HepG2 (cell line): ENCODE measurements around the gene ZBTB37. TPM values are rescaled to one million over a fixed set of nuclear protein-coding genes. Genes with fewer than 3 reads are reported as not detected.

Experiments
- ATAC-seq: fragments of 200-7000 bp; cut with Tn5 transposase; 3 replicates; pipeline ENCODE4 v1.9.1; 2020; ENCODE audit warnings: mild to moderate bottlenecking, moderate library complexity
- BruUV-seq: library from RNA; stranded (reverse); fragments of 400-500 nt; replicated peaks from 2 replicates; lab custom pipeline; 2021; lab: Mats Ljungman, UMichigan
- CTCF ChIA-PET: fragments of 300-600 bp; formaldehyde crosslinking; extraction: SDS; loops from one replicate; lab custom pipeline; 2021; ENCODE audit warnings: low total read pairs, inconsistent platforms, low intra/inter-chr PET ratio; lab: Yijun Ruan, JAX
- POLR2A ChIA-PET: fragments of 350-600 bp; sonication (Branson Sonifier 250); formaldehyde crosslinking; loops from one replicate; lab custom pipeline; 2020; ENCODE audit warnings: antibody characterized with exemption, inconsistent platforms; lab: Yijun Ruan, JAX
- DNase-seq: peaks from one replicate; pipeline ENCODE4 v3.0.0-alpha.2; 2015; ENCODE audit warnings: low spot score
- FAIRE-seq: peaks from 3 replicates; lab custom pipeline; 2011; peaks lifted over from hg19 to GRCh38; lab: Jason Lieb, UNC
- H2AFZ ChIP-seq: one replicate; pipeline ENCODE4 v1.6.1; 2011; ENCODE audit warnings: low read length, inconsistent platforms
- H3K27ac ChIP-seq: fragments of 300-600 bp; 3 replicates; pipeline ENCODE4 v1.8.0; 2011; ENCODE audit warnings: mixed run types, mild to moderate bottlenecking, mixed read lengths, low read length, inconsistent platforms; ENCODE audit not compliant: insufficient read depth; ENCODE audit errors: extremely low read length
- H3K27me3 ChIP-seq, 2 experiments: fragments of 200-600 bp in 1 of 2; 2 replicates in 1 of 2; 3 replicates in 1 of 2; pipeline versions ENCODE4 v1.6.0 to v1.8.0; 2011; ENCODE audit warnings: low read length in 2 of 2, mild to moderate bottlenecking in 2 of 2, moderate library complexity in 2 of 2, inconsistent platforms in 1 of 2; ENCODE audit not compliant: insufficient read depth in 2 of 2, control insufficient read depth in 1 of 2
- H3K36me3 ChIP-seq, 2 experiments: fragments of 200-600 bp in 1 of 2; replicated peaks in 1 of 2; 2 replicates in 1 of 2; 3 replicates in 1 of 2; pipeline versions ENCODE4 v1.5.1 to v1.8.0; 2011; ENCODE audit warnings: low read length in 2 of 2, inconsistent platforms in 1 of 2; ENCODE audit not compliant: insufficient read depth in 2 of 2, control insufficient read depth in 1 of 2
- H3K4me1 ChIP-seq: 2 replicates; pipeline ENCODE4 v1.5.1; 2012; ENCODE audit warnings: low read length, inconsistent platforms; ENCODE audit not compliant: insufficient read depth
- H3K4me2 ChIP-seq: 2 replicates; pipeline ENCODE4 v1.6.0; 2011; ENCODE audit warnings: low read depth, low read length, inconsistent platforms
- H3K4me3 ChIP-seq, 3 experiments: fragments of 200-600 bp in 1 of 3; sonication (generic), shearing (Covaris generic) in 1 of 3; replicated peaks in 1 of 3; 2 replicates each; pipeline ENCODE4 v1.5.1; 2011 to 2016; ENCODE audit warnings: low read length in 3 of 3, inconsistent platforms in 2 of 3, low read depth in 2 of 3, mild to moderate bottlenecking in 2 of 3, control low read depth in 1 of 3, mixed read lengths in 1 of 3; ENCODE audit not compliant: insufficient read depth in 1 of 3
- H3K79me2 ChIP-seq: one replicate; pipeline ENCODE4 v1.6.1; 2011; ENCODE audit warnings: low read length, inconsistent platforms; ENCODE audit not compliant: insufficient read depth
- H3K9ac ChIP-seq: 2 replicates; pipeline ENCODE4 v1.6.0; 2011; ENCODE audit warnings: mild to moderate bottlenecking, low read depth, low read length, inconsistent platforms; ENCODE audit not compliant: insufficient read depth
- H3K9me3 ChIP-seq: 2 replicates; pipeline ENCODE4 v1.5.1; 2012; ENCODE audit warnings: mild to moderate bottlenecking, low read length
- H4K20me1 ChIP-seq: 2 replicates; pipeline ENCODE4 v1.6.0; 2011; ENCODE audit warnings: inconsistent platforms, mild to moderate bottlenecking, low read length, moderate library complexity; ENCODE audit not compliant: insufficient read depth
- CHD2 ChIP-seq: IDR thresholded peaks from 2 replicates; pipeline ENCODE4 v1.6.1; 2011; ENCODE audit warnings: low read depth, low read length, improper control_type of control experiment
- NFKBIZ ChIP-seq: IDR thresholded peaks from 2 replicates; pipeline ENCODE4 v1.6.1; 2018; ENCODE audit warnings: missing genetic modification reagents, missing compliant biosample characterization
- NR2C2 ChIP-seq: sonication (generic); formaldehyde crosslinking; IDR thresholded peaks from 2 replicates; pipeline ENCODE4 v1.4.0; 2020; ENCODE audit warnings: missing genetic modification reagents, mild to moderate bottlenecking, moderate library complexity, borderline replicate concordance
- PAX8 ChIP-seq: sonication (generic); formaldehyde crosslinking; IDR thresholded peaks from 2 replicates; pipeline ENCODE4 v1.8.0; 2022; ENCODE audit warnings: mild to moderate bottlenecking, missing genetic modification reagents, borderline replicate concordance
- ZBTB21 ChIP-seq: sonication (generic); formaldehyde crosslinking; IDR thresholded peaks from 2 replicates; pipeline ENCODE4 v1.4.0; 2020; ENCODE audit warnings: missing genetic modification reagents
- ZEB1 ChIP-seq: IDR thresholded peaks from 2 replicates; pipeline ENCODE4 v1.6.1; 2012; ENCODE audit warnings: mild to moderate bottlenecking, low read depth, inconsistent platforms; ENCODE audit not compliant: insufficient replicate concordance
- WGBS: methylation state at CpG from one replicate; pipeline ENCODE4 v1.1.6; 2017; ENCODE audit warnings: low lambda C conversion rate; 5-methylcytosine and 5-hydroxymethylcytosine counted together
- in situ Hi-C: cut with HindIII; loops from 2 replicates; pipeline ENCODE4 v1.10.0; 2017; ENCODE audit warnings: low pct_unique_long_range_greater_than_20kb; ENCODE audit not compliant: extremely low pct_ligation_motif_present
- intact Hi-C: fragments of 100-400 bp; cut with micrococcal nuclease; formaldehyde crosslinking; loops from one replicate; pipeline ENCODE4 v1.10.0; 2022; ENCODE audit not compliant: unreplicated experiment
- polyA plus RNA-seq, 8 experiments: library from polyadenylated mRNA; depleted of rRNA in 3 of 8; stranded (reverse) in 7 of 8; unstranded in 1 of 8; fragments of >200 nt; fragmentation: Illumina TruSeq in 4 of 8; extraction: Trizol in 4 of 8; gene quantifications; 2 replicates each; pipeline versions ENCODE4 v1.2.1 to v1.2.3, GENCODE V29; 2011 to 2016; ENCODE audit warnings: low read depth in 4 of 8, missing spikeins in 1 of 8, mixed read lengths in 1 of 8; ENCODE audit not compliant: insufficient read depth in 1 of 8
- total RNA-seq, 5 experiments: library from RNA; depleted of rRNA; stranded (reverse); fragments of >200 nt; fragmentation: Illumina TruSeq; extraction: Trizol; gene quantifications; 2 replicates each; pipeline ENCODE4 v1.2.3, GENCODE V29; 2016; ENCODE audit warnings: low read depth in 1 of 5
- TF ChIP-seq, protein P1 (sequence below): sonication (generic); formaldehyde crosslinking; IDR thresholded peaks from 2 replicates; pipeline ENCODE4 v1.4.0; 2020; ENCODE audit warnings: mild to moderate bottlenecking, missing genetic modification reagents
- TF ChIP-seq, protein P2 (sequence below): sonication (generic); formaldehyde crosslinking; IDR thresholded peaks from 2 replicates; pipeline ENCODE4 v1.8.1; 2023; ENCODE audit warnings: mild to moderate bottlenecking, moderate library complexity, missing genetic modification reagents
- TF ChIP-seq, protein P3 (sequence below): IDR thresholded peaks from 2 replicates; pipeline ENCODE4 v1.6.1; 2016; ENCODE audit warnings: low read depth, borderline replicate concordance
- TF ChIP-seq, protein P4 (sequence below): sonication (generic); formaldehyde crosslinking; IDR thresholded peaks from 2 replicates; pipeline ENCODE4 v1.4.0; 2020; ENCODE audit warnings: low read depth, mild to moderate bottlenecking, missing genetic modification reagents

ZBTB37 gene
- total and polyA plus RNA-seq, 2 of the 13 experiments (the other 11 are each of a cell fraction or from before 2014, with no cell fraction given), result 2.6 to 7.7 TPM

DNA sequence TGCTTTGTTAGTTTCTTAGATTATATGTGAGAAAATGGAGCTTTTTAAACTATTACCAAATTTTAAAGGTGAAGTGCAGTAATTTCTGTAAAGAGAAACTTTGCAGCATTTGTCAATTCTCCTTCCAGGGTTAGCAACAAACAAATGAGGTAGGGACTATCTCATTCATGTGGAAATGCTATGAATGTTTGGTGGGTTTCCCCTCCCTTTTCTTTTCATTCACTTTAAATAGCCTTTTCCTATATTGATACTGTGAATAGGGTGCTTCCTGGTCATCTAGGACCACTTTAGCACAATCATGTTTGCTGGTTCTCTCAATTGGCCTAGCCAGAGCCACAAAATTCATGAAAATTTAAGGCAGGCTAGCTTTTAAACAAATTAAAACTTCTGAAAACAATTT is 20.6 kb downstream of the ZBTB37 start (continued):
- TF ChIP-seq, protein P1, sequence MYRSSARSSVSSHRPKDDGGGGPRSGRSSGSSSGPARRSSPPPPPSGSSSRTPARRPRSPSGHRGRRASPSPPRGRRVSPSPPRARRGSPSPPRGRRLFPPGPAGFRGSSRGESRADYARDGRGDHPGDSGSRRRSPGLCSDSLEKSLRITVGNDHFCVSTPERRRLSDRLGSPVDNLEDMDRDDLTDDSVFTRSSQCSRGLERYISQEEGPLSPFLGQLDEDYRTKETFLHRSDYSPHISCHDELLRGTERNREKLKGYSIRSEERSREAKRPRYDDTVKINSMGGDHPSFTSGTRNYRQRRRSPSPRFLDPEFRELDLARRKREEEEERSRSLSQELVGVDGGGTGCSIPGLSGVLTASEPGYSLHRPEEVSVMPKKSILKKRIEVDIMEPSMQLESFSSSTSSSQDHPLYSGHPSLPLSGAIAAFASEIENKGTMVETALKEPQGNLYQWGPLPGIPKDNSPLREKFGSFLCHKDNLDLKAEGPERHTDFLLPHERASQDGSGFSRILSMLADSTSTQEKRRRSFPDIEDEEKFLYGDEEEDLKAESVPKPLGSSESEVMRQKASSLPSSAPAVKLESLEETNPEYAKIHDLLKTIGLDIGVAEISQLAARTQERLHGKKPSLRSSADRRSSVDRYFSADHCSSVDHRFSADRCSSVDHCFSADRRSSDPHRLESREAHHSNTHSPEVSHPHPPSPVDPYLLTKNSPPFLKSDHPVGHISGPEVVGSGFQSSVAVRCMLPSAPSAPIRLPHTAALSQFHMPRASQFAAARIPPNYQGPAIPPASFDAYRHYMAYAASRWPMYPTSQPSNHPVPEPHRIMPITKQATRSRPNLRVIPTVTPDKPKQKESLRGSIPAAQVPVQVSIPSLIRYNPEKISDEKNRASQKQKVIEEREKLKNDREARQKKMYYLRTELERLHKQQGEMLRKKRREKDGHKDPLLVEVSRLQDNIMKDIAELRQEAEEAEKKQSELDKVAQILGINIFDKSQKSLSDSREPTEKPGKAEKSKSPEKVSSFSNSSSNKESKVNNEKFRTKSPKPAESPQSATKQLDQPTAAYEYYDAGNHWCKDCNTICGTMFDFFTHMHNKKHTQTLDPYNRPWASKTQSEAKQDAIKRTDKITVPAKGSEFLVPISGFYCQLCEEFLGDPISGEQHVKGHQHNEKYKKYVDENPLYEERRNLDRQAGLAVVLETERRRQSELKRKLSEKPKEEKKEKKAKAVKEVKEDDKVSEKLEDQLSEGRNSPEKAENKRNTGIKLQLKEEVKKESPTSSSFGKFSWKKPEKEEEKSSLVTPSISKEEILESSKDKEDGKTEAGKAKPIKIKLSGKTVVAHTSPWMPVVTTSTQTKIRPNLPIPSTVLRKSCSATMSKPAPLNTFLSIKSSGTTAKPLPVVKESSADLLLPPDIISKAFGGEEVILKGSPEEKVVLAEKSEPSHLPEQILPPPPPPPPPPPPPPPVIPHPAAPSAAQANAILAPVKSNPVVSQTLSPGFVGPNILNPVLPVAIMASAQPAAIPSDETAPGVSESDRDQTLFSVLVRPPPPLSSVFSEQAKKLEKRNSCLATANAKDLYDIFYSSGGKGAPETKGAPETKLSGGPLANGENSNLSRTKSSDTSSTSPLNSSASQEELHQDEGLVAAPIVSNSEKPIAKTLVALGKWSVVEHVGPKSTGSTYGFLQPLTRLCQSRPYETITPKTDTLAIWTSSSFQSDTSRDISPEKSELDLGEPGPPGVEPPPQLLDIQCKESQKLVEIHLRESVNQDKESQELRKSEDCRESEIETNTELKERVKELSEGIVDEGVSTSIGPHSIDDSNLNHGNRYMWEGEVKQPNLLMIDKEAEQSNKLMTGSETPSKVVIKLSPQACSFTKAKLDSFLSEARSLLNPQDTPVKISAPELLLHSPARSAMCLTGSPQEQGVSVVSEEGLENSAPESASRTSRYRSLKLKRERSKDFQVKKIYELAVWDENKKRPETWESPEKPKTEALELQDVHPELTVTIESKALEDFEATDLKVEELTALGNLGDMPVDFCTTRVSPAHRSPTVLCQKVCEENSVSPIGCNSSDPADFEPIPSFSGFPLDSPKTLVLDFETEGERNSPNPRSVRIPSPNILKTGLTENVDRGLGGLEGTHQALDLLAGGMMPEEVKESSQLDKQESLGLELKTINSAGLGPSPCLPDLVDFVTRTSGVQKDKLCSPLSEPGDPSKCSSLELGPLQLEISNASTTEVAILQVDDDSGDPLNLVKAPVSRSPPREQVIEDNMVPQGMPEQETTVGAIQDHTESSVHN (CRISPR knock-in tag), result no peak

DNA sequence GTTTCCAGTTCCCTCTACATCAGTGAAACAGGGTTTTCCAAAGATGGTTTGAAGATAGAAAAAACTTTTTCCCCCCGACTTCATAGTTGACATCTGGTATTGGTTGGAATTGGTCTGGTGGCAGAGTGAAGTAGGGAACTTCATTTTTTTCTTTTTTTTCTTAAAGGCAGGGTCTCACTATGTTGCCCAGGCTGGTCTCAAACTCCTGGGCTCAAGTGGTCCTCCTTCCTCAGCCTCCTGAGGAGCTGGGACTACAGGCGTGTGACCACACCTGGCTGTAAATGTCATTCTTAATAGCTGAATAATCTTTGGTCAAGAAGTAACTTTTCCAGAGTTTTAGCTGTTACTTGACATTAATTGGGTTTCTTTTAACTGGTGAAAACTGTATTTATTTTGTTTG is 21.7 kb downstream of the ZBTB37 start:
- Histone ChIP-seq H2AFZ (no peak overlapping the region), H3K9me3 (no peaks in the 10 kb centered on the region), H3K27ac (no peak overlapping the region), H3K79me2 (no peaks in the 10 kb centered on the region), H3K9ac (no peak overlapping the region), H3K36me3 (peaks cover 8 to 14% of the 10 kb centered on the region in 2 experiments), H3K4me1 (no peaks in the 10 kb centered on the region), H3K4me2 (no peak overlapping the region), H3K27me3 (no peaks in the 10 kb centered on the region), H3K4me3 (no peak overlapping the region), H4K20me1 (no peaks in the 10 kb centered on the region)
- FAIRE-seq, result no peak
- DNase-seq, result no peak
- intact Hi-C loops (no loop called here), in situ Hi-C loops (no loop called here)
- no TSS peak for BruUV-seq
- ATAC-seq, result no peak
- CTCF ChIA-PET, result no interaction called here
- TF ChIP-seq, protein P2, sequence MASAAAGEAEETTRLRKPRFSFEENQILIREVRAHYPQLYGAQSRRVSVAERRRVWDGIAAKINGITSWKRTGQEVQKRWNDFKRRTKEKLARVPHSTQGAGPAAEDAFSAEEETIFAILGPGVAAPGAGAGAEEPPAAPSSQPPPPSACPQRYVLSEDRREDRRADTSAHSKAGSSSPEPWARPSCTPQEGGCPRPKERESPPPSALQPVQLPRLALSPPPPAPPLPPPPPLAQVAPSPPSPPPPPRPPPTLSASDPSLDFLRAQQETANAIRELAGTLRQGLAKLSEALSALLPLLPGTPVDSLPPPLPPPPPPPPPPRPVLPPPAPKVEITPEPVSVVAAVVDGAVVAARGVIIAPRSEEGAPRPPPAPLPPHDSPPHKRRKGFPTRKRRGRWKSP (CRISPR knock-in tag), result no peak
- no peak for TF ChIP-seq PAX8 (CRISPR knock-in tag)
- TF ChIP-seq ZBTB21 (CRISPR knock-in tag), result no peak
- TF ChIP-seq, protein P3, sequence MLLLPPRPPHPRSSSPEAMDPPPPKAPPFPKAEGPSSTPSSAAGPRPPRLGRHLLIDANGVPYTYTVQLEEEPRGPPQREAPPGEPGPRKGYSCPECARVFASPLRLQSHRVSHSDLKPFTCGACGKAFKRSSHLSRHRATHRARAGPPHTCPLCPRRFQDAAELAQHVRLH (CRISPR knock-in tag), result no peak
- TF ChIP-seq ZEB1, result no peak
- TF ChIP-seq NR2C2 (CRISPR knock-in tag), result no peak
- TF ChIP-seq, protein P4, sequence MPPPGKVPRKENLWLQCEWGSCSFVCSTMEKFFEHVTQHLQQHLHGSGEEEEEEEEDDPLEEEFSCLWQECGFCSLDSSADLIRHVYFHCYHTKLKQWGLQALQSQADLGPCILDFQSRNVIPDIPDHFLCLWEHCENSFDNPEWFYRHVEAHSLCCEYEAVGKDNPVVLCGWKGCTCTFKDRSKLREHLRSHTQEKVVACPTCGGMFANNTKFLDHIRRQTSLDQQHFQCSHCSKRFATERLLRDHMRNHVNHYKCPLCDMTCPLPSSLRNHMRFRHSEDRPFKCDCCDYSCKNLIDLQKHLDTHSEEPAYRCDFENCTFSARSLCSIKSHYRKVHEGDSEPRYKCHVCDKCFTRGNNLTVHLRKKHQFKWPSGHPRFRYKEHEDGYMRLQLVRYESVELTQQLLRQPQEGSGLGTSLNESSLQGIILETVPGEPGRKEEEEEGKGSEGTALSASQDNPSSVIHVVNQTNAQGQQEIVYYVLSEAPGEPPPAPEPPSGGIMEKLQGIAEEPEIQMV (CRISPR knock-in tag), result no peak
- no peak for TF ChIP-seq CHD2
- TF ChIP-seq NFKBIZ (CRISPR knock-in tag), result no peak
- WGBS, result 97% methylated on average over 2 of the region's 2 CpGs
- POLR2A ChIA-PET, result interaction anchor here (1.0 kb wide), 1 partner anchor 21 kb away, joined by 4 read pairs; the partner anchor contains the start of gene ZBTB37
